Muscle layer of duodenum (tissue), 2 donors: Measurements from ENCODE around the gene PCSK5.
"Not testable (repeated sequence)": the region's sequence is repeated elsewhere in the genome, so short reads cannot be mapped to it uniquely, and the experiment has no call there.

Experiments used
- H3K27ac ChIP-seq: one replicate; pipeline ENCODE4 v1.7.0; 2013; ENCODE audit warnings: mild to moderate bottlenecking, low read length
- H3K27me3 ChIP-seq: one replicate; pipeline ENCODE4 v1.7.0; 2013; ENCODE audit warnings: low read depth, mild to moderate bottlenecking, control low read depth, low read length
- H3K36me3 ChIP-seq, 2 donors: one replicate each; pipeline ENCODE4 v1.7.0; 2013; ENCODE audit warnings: low read length in 2 of 2, control low read depth in 1 of 2, mild to moderate bottlenecking in 1 of 2; ENCODE audit not compliant: insufficient read depth in 2 of 2, control insufficient read depth in 1 of 2
- H3K4me1 ChIP-seq, 2 donors: one replicate each; pipeline ENCODE4 v1.7.0; 2013; ENCODE audit warnings: low read length in 2 of 2, mild to moderate bottlenecking in 2 of 2, control low read depth in 1 of 2, moderate library complexity in 1 of 2; ENCODE audit not compliant: insufficient read depth in 2 of 2, control insufficient read depth in 1 of 2
- H3K4me3 ChIP-seq, 2 donors: one replicate each; pipeline ENCODE4 v1.7.0; 2013; ENCODE audit warnings: low read length in 2 of 2, low read depth in 1 of 2, mild to moderate bottlenecking in 1 of 2
- H3K9me3 ChIP-seq, 2 donors: one replicate each; pipeline ENCODE4 v1.7.0; 2013; ENCODE audit warnings: low read length in 2 of 2, control low read depth in 1 of 2, mild to moderate bottlenecking in 1 of 2; ENCODE audit not compliant: control insufficient read depth in 1 of 2
- donor health status: healthy.

The PCSK5 gene

GRCh38 chr9:75868526-75868925, 21.9 kb upstream of the PCSK5 start:
- not testable (repeated sequence) for H3K4me1 ChIP-seq, H3K4me3 ChIP-seq, H3K27ac ChIP-seq, H3K27me3 ChIP-seq, H3K36me3 ChIP-seq, H3K9me3 ChIP-seq

DNA sequence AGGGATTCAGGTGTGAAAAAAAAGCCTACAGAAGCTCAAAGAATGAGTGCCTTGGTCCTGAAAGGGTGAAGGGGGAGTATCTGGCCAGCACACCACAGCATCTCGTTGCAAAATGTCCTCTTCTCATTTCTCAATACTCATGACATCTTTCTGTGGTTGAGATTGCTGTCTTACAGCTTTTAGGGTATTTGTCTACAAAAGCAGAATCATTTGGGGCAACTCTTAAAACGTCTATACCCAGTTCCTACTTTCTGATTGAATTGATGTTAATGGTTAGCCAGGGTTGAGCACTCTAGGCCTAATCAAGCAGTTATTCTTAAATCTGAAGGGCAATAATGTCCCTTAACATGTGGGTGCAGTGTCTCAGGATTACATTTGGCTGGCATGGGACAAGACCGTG, 21.2 kb upstream of the PCSK5 start:
- Histone ChIP-seq H3K27ac (no peak overlapping the region), H3K27me3 (no peaks in the 10 kb centered on the region), H3K9me3 (no peaks in the 10 kb centered on the region), H3K4me1 (peaks cover 0 to 3% of the 10 kb centered on the region in 2 donors), H3K36me3 (no peaks in the 10 kb centered on the region), H3K4me3 (no peak overlapping the region)

DNA sequence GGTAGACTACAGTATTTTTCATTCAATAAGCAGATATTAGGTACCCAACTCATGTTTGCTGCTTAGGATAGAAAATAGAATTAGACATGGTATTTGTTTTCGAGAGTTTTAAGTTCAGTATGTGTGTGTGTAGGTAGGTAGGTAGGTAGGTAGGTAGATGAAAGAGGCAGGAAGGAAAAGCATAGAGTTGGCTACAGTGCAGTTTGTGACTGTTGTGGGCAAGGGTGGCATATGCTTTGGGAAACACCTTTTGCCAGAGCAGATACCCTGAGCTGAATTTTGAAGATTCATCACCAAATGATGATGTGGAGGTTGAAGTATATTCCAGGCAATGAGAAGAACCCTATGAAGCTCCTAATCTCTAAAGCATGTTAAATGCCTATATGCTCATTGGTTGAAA, 20.0 kb upstream of the PCSK5 start:
- no peaks in the 10 kb centered on the region for H3K9me3 ChIP-seq
- H3K27me3 ChIP-seq: no peaks in the 10 kb centered on the region
- H3K27ac ChIP-seq: no peak overlapping the region
- no peak overlapping the region for H3K4me3 ChIP-seq
- H3K4me1 ChIP-seq: peaks cover 0 to 3% of the 10 kb centered on the region in 2 donors
- H3K36me3 ChIP-seq: no peaks in the 10 kb centered on the region

GRCh38 chr9:75871624-75872023, 18.8 kb upstream of the PCSK5 start:
- H3K9me3 ChIP-seq: no peaks in the 10 kb centered on the region
- H3K27ac ChIP-seq: no peak overlapping the region
- H3K36me3 ChIP-seq: no peaks in the 10 kb centered on the region

GRCh38 chr9:75873712-75874111, 16.8 kb upstream of the PCSK5 start:
- Histone ChIP-seq H3K9me3 (no peaks in the 10 kb centered on the region), H3K4me3 (no peak overlapping the region), H3K4me1 (no peaks in the 10 kb centered on the region), H3K36me3 (no peaks in the 10 kb centered on the region), H3K27ac (no peak overlapping the region), H3K27me3 (no peaks in the 10 kb centered on the region)

More at GRCh38 chr9:75871624-75872023, 18.8 kb upstream of the PCSK5 start:
- peaks cover 0 to 3% of the 10 kb centered on the region in 2 donors for H3K4me1 ChIP-seq
- H3K4me3 ChIP-seq: no peak overlapping the region
- no peaks in the 10 kb centered on the region for H3K27me3 ChIP-seq

DNA sequence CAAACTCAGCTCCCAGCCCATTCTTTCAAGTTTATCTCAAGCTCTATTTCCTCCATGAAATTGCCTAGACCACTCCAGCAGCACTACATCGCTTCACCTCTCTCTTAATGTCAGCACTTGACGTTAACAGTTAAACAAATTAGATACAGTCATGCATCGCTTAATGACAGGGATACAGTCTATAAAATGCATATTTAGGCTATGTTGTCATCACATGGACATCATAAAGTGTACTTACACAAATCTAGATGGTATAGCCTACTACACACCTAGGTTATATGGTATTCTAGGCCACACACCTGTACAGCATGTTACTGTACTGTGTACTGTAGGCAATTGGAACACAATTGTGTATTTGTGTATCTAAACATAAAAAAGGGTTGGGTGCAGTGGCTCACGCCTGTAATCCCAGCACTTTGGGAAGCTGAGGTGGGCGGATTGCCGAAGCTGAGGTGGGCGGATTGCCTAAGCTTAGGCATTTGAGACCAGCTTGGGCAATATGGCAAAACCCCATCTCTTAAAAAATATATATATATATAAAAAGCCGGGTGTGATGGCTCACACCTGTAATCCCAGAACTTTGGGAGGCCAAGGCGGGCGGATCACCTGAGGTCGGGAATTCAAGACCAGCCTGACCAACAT, 13.4 kb upstream of the PCSK5 start:
- Histone ChIP-seq H3K4me3 (no peak overlapping the region), H3K36me3 (no peaks in the 10 kb centered on the region), H3K4me1 (no peaks in the 10 kb centered on the region), H3K27me3 (no peaks in the 10 kb centered on the region), H3K9me3 (no peaks in the 10 kb centered on the region), H3K27ac (no peak overlapping the region)

GRCh38 chr9:75878488-75878860, 12.0 kb upstream of the PCSK5 start:
- no peak overlapping the region for H3K4me3 ChIP-seq
- H3K36me3 ChIP-seq: no peaks in the 10 kb centered on the region
- no peaks in the 10 kb centered on the region for H3K9me3 ChIP-seq
- H3K27ac ChIP-seq: no peak overlapping the region
- H3K27me3 ChIP-seq: no peaks in the 10 kb centered on the region
- no peaks in the 10 kb centered on the region for H3K4me1 ChIP-seq

DNA sequence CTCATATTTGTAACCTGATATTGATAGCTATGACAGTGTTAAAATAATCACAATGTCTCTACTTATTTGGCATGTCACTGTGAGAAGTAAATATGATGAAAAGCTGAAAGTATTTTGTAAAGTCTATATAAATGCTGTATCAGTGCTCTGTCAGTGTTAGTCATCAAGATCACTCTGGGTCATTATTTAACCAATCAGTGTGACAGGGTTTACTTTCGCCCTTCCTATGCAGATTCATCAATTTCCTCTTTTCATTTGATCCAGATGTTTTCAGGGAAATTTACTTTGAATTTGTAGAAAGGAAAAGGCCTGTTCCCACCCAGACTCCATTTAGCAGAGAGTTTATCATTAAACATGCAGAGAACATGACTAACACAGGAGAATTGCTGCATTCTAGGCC, 9.9 kb upstream of the PCSK5 start:
- no peaks in the 10 kb centered on the region for H3K27me3 ChIP-seq
- H3K9me3 ChIP-seq: no peaks in the 10 kb centered on the region
- no peaks in the 10 kb centered on the region for H3K36me3 ChIP-seq
- H3K27ac ChIP-seq: no peak overlapping the region
- no peaks in the 10 kb centered on the region for H3K4me1 ChIP-seq
- no peak overlapping the region for H3K4me3 ChIP-seq

GRCh38 chr9:75881761-75882160, 8.7 kb upstream of the PCSK5 start:
- no peaks in the 10 kb centered on the region for H3K4me1 ChIP-seq
- no peaks in the 10 kb centered on the region for H3K9me3 ChIP-seq
- H3K27ac ChIP-seq: no peak overlapping the region
- no peaks in the 10 kb centered on the region for H3K36me3 ChIP-seq
- H3K27me3 ChIP-seq: no peaks in the 10 kb centered on the region
- no peak overlapping the region for H3K4me3 ChIP-seq

DNA sequence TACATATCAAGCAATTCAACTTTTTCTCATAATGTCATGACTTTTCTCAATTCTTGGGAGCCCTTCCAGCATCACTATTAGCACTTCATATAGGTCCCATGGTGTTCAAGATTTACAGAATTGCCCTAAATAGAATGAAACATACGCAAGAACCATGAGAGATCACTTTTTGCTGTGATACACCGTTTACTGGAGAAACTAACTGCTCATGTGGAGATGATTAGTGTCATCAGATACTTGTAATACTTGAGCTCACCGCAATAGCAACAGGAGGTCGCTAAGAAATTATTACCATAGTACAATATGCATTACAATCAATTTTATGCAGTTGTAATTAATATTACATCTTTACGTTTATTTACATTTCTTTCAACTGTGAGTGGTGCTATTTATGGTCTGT, 4.8 kb upstream of the PCSK5 start:
- Histone ChIP-seq H3K36me3 (no peaks in the 10 kb centered on the region), H3K4me3 (no peak overlapping the region), H3K9me3 (no peaks in the 10 kb centered on the region), H3K4me1 (peaks cover 0 to 6% of the 10 kb centered on the region in 2 donors), H3K27ac (no peak overlapping the region), H3K27me3 (no peaks in the 10 kb centered on the region)

DNA sequence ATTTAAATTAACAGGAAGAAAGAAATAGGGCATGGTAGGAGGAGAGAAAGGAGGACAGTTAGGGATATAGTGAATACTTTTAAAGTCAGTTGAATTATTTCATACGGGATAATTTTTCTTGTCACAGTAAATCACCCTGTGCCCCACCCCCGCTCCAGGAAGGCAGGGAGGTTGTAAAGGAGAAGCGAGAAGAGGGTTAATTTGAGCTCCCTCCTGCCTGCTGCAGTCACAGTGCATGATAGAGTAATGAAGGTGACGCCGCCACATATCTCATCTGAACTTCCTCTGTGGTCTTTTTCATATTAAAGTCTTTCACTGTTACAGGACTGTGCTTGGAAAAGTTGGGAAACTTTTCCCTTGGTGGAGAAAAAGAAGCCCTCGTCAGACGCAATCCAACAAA, 896 bp upstream of the PCSK5 start:
- Histone ChIP-seq H3K36me3 (no peaks in the 10 kb centered on the region), H3K27ac (peak overlapping the region; percentile 96), H3K4me1 (peaks cover 0 to 18% of the 10 kb centered on the region in 2 donors), H3K27me3 (no peaks in the 10 kb centered on the region), H3K4me3 (peak overlapping the region; percentile 94 to 96), H3K9me3 (no peaks in the 10 kb centered on the region)

DNA sequence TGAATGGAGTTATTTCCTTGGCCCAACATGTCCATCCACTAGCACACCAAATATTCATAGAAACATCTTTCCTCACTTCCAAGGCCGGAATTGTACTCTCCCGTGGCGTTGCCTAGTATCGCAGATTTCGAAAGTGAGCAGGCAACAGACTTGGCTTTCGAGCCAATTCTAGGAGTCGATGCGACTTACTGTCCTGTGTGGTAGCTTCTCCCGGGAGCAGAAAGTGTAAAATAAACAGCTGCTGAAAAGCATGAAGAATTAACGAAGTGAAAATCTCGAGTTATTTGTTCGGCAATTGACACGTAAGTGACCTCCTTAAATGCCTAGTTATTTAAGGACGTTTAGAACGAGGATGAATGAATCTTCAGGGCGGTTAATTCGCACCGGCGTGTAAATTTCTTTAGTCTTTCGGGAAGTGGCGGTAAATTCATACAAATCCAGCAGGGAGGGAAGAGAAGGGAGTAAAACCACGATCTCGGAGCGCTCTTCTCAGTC, 449 bp upstream of the PCSK5 start:
- Histone ChIP-seq H3K9me3 (no peaks in the 10 kb centered on the region), H3K27ac (peak overlapping the region; percentile 96), H3K4me3 (peak overlapping the region; percentile 94 to 96), H3K36me3 (no peaks in the 10 kb centered on the region), H3K4me1 (peaks cover 0 to 18% of the 10 kb centered on the region in 2 donors), H3K27me3 (no peaks in the 10 kb centered on the region)
